ENCODE measurements around the gene PLEKHM3.
"Not testable (repeated sequence)": the region's sequence is repeated elsewhere in the genome, so short reads cannot be mapped to it uniquely, and the experiment has no call there.

PLEKHM3 gene

GRCh38 chr2:207920721-207921120 is 104.6 kb downstream of the PLEKHM3 start:
- DNase-seq (ENCODE audit: insufficient read length, low spot score): no peak

GRCh38 chr2:207920321-207920720 is 105.0 kb downstream of the PLEKHM3 start:
- no peak for FAIRE-seq
- no peak for TF ChIP-seq POLR2AphosphoS5 (IDR thresholded peaks at IDR 0.05; ENCODE audit: low read depth, low read length)
- TF ChIP-seq POU2F2 (IDR thresholded peaks at IDR 0.05; ENCODE audit: low read depth, low read length): no peak
- no peak for DNase-seq (ENCODE audit: insufficient read length, low spot score)

More at GRCh38 chr2:207920721-207921120, 104.6 kb downstream of the PLEKHM3 start:
- no peak for FAIRE-seq
- TF ChIP-seq POU2F2 (IDR thresholded peaks at IDR 0.05; ENCODE audit: low read depth, low read length) (no peak), PAX5 (IDR thresholded peaks at IDR 0.05; ENCODE audit: insufficient read depth, low read length, severe bottlenecking) (no peak), SPI1 (IDR thresholded peaks at IDR 0.05; ENCODE audit: low read depth, low read length) (no peak), POLR2A (IDR thresholded peaks at IDR 0.05; ENCODE audit: low read depth, low read length) (no peak), POLR2AphosphoS5 (IDR thresholded peaks at IDR 0.05; ENCODE audit: low read depth, low read length) (no peak), TAF1 (IDR thresholded peaks at IDR 0.05; ENCODE audit: low read depth, low read length) (no peak)

- FAIRE-seq (no peak), DNase-seq (ENCODE audit: insufficient read length, low spot score) (no peak)
- no peak for TF ChIP-seq TAF1 (IDR thresholded peaks at IDR 0.05; ENCODE audit: low read depth, low read length)
- TF ChIP-seq POU2F2 (IDR thresholded peaks at IDR 0.05; ENCODE audit: low read depth, low read length): no peak
- no peak for TF ChIP-seq POLR2A (IDR thresholded peaks at IDR 0.05; ENCODE audit: low read depth, low read length)
- TF ChIP-seq POLR2AphosphoS5 (IDR thresholded peaks at IDR 0.05; ENCODE audit: low read depth, low read length): no peak
- TF ChIP-seq PAX5 (IDR thresholded peaks at IDR 0.05; ENCODE audit: insufficient read depth, low read length, severe bottlenecking): no peak
These were observed 106.0 kb downstream of the PLEKHM3 start for GRCh38 chr2:207919164-207919919.

- DNase-seq (ENCODE audit: insufficient read length, low spot score) (no peak), FAIRE-seq (no peak)
- TF ChIP-seq PAX5 (IDR thresholded peaks at IDR 0.05; ENCODE audit: insufficient read depth, low read length, severe bottlenecking) (no peak), POLR2AphosphoS5 (IDR thresholded peaks at IDR 0.05; ENCODE audit: low read depth, low read length) (no peak), POU2F2 (IDR thresholded peaks at IDR 0.05; ENCODE audit: low read depth, low read length) (no peak)
These were observed 110.6 kb downstream of the PLEKHM3 start for GRCh38 chr2:207914716-207915115.

GRCh38 chr2:207913772-207914358 is 111.5 kb downstream of the PLEKHM3 start:
- FAIRE-seq (no peak), DNase-seq (ENCODE audit: insufficient read length, low spot score) (no peak)
- TF ChIP-seq POLR2A (IDR thresholded peaks at IDR 0.05; ENCODE audit: low read depth, low read length): no peak
- no peak for TF ChIP-seq POU2F2 (IDR thresholded peaks at IDR 0.05; ENCODE audit: low read depth, low read length)
- no peak for TF ChIP-seq POLR2AphosphoS5 (IDR thresholded peaks at IDR 0.05; ENCODE audit: low read depth, low read length)
- TF ChIP-seq TAF1 (IDR thresholded peaks at IDR 0.05; ENCODE audit: low read depth, low read length): no peak
- TF ChIP-seq PAX5 (IDR thresholded peaks at IDR 0.05; ENCODE audit: insufficient read depth, low read length, severe bottlenecking): no peak
- TF ChIP-seq SPI1 (IDR thresholded peaks at IDR 0.05; ENCODE audit: low read depth, low read length): no peak

GRCh38 chr2:207911856-207912255 is 113.5 kb downstream of the PLEKHM3 start:
- no peak for DNase-seq (ENCODE audit: insufficient read length, low spot score)
- FAIRE-seq: no peak
- TF ChIP-seq POU2F2 (IDR thresholded peaks at IDR 0.05; ENCODE audit: low read depth, low read length) (no peak), TAF1 (IDR thresholded peaks at IDR 0.05; ENCODE audit: low read depth, low read length) (no peak), SPI1 (IDR thresholded peaks at IDR 0.05; ENCODE audit: low read depth, low read length) (no peak), PAX5 (IDR thresholded peaks at IDR 0.05; ENCODE audit: insufficient read depth, low read length, severe bottlenecking) (no peak), POLR2AphosphoS5 (IDR thresholded peaks at IDR 0.05; ENCODE audit: low read depth, low read length) (no peak), POLR2A (IDR thresholded peaks at IDR 0.05; ENCODE audit: low read depth, low read length) (no peak)

- no peak for TF ChIP-seq POLR2A (IDR thresholded peaks at IDR 0.05; ENCODE audit: low read depth, low read length)
- no peak for TF ChIP-seq SPI1 (IDR thresholded peaks at IDR 0.05; ENCODE audit: low read depth, low read length)
- no peak for TF ChIP-seq POU2F2 (IDR thresholded peaks at IDR 0.05; ENCODE audit: low read depth, low read length)
- no peak for TF ChIP-seq PAX5 (IDR thresholded peaks at IDR 0.05; ENCODE audit: insufficient read depth, low read length, severe bottlenecking)
- no peak for TF ChIP-seq TAF1 (IDR thresholded peaks at IDR 0.05; ENCODE audit: low read depth, low read length)
- no peak for TF ChIP-seq POLR2AphosphoS5 (IDR thresholded peaks at IDR 0.05; ENCODE audit: low read depth, low read length)
- FAIRE-seq (no peak), DNase-seq (ENCODE audit: insufficient read length, low spot score) (no peak)
These were observed 114.1 kb downstream of the PLEKHM3 start for GRCh38 chr2:207911215-207911614.

GRCh38 chr2:207906495-207906894 is 118.8 kb downstream of the PLEKHM3 start:
- FAIRE-seq; DNase-seq (ENCODE audit: insufficient read length, low spot score): not testable (repeated sequence)

- TF ChIP-seq POU2F2 (IDR thresholded peaks at IDR 0.05; ENCODE audit: low read depth, low read length) (no peak), POLR2A (IDR thresholded peaks at IDR 0.05; ENCODE audit: low read depth, low read length) (no peak), PAX5 (IDR thresholded peaks at IDR 0.05; ENCODE audit: insufficient read depth, low read length, severe bottlenecking) (no peak), TAF1 (IDR thresholded peaks at IDR 0.05; ENCODE audit: low read depth, low read length) (no peak), SPI1 (IDR thresholded peaks at IDR 0.05; ENCODE audit: low read depth, low read length) (no peak), POLR2AphosphoS5 (IDR thresholded peaks at IDR 0.05; ENCODE audit: low read depth, low read length) (no peak)
- FAIRE-seq (no peak), DNase-seq (ENCODE audit: insufficient read length, low spot score) (no peak)
These were observed 119.8 kb downstream of the PLEKHM3 start for GRCh38 chr2:207905546-207905945.

- TF ChIP-seq PAX5 (IDR thresholded peaks at IDR 0.05; ENCODE audit: insufficient read depth, low read length, severe bottlenecking) (no peak), POLR2AphosphoS5 (IDR thresholded peaks at IDR 0.05; ENCODE audit: low read depth, low read length) (no peak), POU2F2 (IDR thresholded peaks at IDR 0.05; ENCODE audit: low read depth, low read length) (no peak), TAF1 (IDR thresholded peaks at IDR 0.05; ENCODE audit: low read depth, low read length) (no peak), POLR2A (IDR thresholded peaks at IDR 0.05; ENCODE audit: low read depth, low read length) (no peak), SPI1 (IDR thresholded peaks at IDR 0.05; ENCODE audit: low read depth, low read length) (no peak)
- DNase-seq (ENCODE audit: insufficient read length, low spot score) (no peak), FAIRE-seq (no peak)
These were observed 122.1 kb downstream of the PLEKHM3 start for GRCh38 chr2:207903236-207903635.

Measured in GM12891 (cell line).